ENCODE measurements around the gene GJC2.

DNA sequence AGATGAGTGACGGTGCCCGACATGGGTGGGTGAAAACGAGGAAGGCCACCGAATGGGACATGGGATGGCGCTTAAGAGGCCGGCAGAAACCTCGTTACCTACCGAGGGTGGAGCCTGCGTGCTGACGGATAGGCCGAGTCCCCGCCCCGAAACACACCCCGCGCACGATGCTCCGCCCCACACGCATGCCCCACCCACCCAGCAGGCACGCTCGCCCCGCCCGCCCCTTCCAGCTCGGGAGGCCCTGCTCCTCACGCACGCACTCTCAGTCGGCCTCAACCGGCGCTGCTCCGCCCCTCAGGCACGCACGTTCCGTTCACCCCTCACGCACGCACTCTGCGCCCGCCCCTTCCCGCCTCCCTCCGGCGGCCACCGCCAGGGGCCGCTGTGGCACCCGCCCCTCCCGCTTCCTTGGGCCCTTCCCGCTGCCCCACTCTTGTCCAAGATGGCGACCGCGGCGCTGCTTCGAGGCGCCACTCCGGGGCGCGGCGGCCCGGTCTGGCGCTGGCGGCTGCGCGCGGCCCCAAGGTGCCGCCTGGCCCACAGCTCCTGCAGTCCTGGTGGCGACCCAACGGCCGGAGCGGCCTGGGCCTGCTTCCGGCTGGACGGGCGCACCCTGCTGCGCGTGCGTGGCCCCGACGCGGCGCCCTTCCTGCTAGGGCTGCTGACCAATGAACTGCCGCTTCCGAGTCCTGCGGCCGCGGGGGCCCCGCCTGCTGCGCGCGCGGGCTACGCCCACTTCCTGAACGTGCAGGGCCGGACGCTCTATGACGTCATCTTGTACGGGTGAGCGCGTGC is 15.8 kb downstream of the GJC2 start, which contains the start of gene IBA57:
- TF ChIP-seq GATA2 (IDR thresholded peaks at IDR 0.05; ENCODE audit: low read depth, low read length) (peak; percentile 11; the same call in 1 of the 2 replicates), GATA3 (IDR thresholded peaks at IDR 0.05; ENCODE audit: low read depth, low read length) (no peak)

All from SH-SY5Y (cell line).